Stomach (tissue), 9 donors: Measurements from ENCODE around the gene NPHP4. TPM values are rescaled to one million over a fixed set of nuclear protein-coding genes. Genes with fewer than 3 reads are reported as not detected.
A peak's percentile ranks its signal among the peaks of the same experiment; 100 is the strongest.

Source experiments
- DNase-seq, 2 donors: peaks; one replicate each; pipeline versions ENCODE4 v3.0.0 to v3.0.0-alpha.2; 2013 to 2019
- H3K27ac ChIP-seq, 5 donors: fragments of 200-600 bp in 4 of 5; sonication (generic) in 4 of 5; one replicate each; pipeline ENCODE4 v1.5.1; 2013 to 2019; ENCODE audit warnings: mild to moderate bottlenecking in 1 of 5, moderate library complexity in 1 of 5
- H3K27me3 ChIP-seq, 3 donors: fragments of 200-600 bp; sonication (generic); one replicate each; pipeline ENCODE4 v1.5.1; 2017 to 2019; ENCODE audit warnings: mixed run types in 1 of 3
- H3K36me3 ChIP-seq, 4 donors: fragments of 200-600 bp; sonication (generic); 1 replicate in 3 of 4; 2 replicates in 1 of 4; pipeline ENCODE4 v1.5.1; 2016 to 2019
- H3K4me1 ChIP-seq, 4 donors: fragments of 200-600 bp; sonication (generic); one replicate each; pipeline ENCODE4 v1.5.1; 2016 to 2019
- H3K4me3 ChIP-seq, 4 donors: fragments of 200-600 bp; sonication (generic) in 3 of 4; one replicate each; pipeline ENCODE4 v1.5.1; 2016 to 2019; ENCODE audit warnings: mild to moderate bottlenecking in 1 of 4
- H3K9me3 ChIP-seq, 4 donors: fragments of 200-600 bp; sonication (generic); one replicate each; pipeline ENCODE4 v1.5.1; 2016 to 2019
- CTCF ChIP-seq, 7 experiments: fragments of 450-650 bp in 4 of 7; fragments of 200-600 bp in 3 of 7; sonication (generic) in 3 of 7; IDR thresholded peaks; one replicate each; pipeline ENCODE4 v1.5.1; 2016 to 2019; ENCODE audit warnings: antibody characterized with exemption in 7 of 7, control low read depth in 2 of 7, mild to moderate bottlenecking in 1 of 7
- EP300 ChIP-seq: sonication (generic); formaldehyde crosslinking; IDR thresholded peaks from one replicate; pipeline ENCODE4 v1.6.1; 2017; ENCODE audit warnings: antibody characterized with exemption
- POLR2A ChIP-seq, 4 donors: fragments of 450-650 bp; IDR thresholded peaks; one replicate each; pipeline ENCODE4 v1.6.1; 2016; ENCODE audit warnings: antibody characterized with exemption in 4 of 4, control low read depth in 2 of 4, mild to moderate bottlenecking in 1 of 4, moderate library complexity in 1 of 4
- POLR2AphosphoS5 ChIP-seq, 3 donors: sonication (generic); formaldehyde crosslinking; IDR thresholded peaks; one replicate each; pipeline ENCODE4 v1.6.1; 2016; ENCODE audit warnings: antibody characterized with exemption in 3 of 3
- WGBS, 5 donors: extraction: QIAGEN DNeasy Blood & Tissue Kit in 3 of 5; methylation state at CpG; one replicate each; pipeline versions ENCODE4 v1.1.5 to v1.1.7; 2013 to 2018; 5-methylcytosine and 5-hydroxymethylcytosine counted together
- intact Hi-C: fragments of 100-400 bp; cut with DNase I; formaldehyde crosslinking; loops from one replicate; pipeline ENCODE4 v1.15.1; 2023; ENCODE audit warnings: low total_unique reads
- polyA plus RNA-seq, 3 donors: library from polyadenylated mRNA; stranded (reverse); fragments of 200-250 nt; gene quantifications; one replicate each; pipeline ENCODE4 v1.2.3, GENCODE V29; 2013
- total RNA-seq, 5 donors: library from RNA; depleted of rRNA; stranded (reverse); fragments of >200 nt; gene quantifications; one replicate each; pipeline versions ENCODE4 v1.1.0 to v1.2.3, GENCODE V29; 2014 to 2016
- donor health status: healthy with polysubstance abuse.
- donor health status: Bipolar disorder and iron deficiency.
- donor health status: healthy.

NPHP4 gene
- total and polyA plus RNA-seq, 8 donors = 1.9 to 29.7 (median 7.3) TPM

- 89 to 95% (median 91%) methylated on average over 11 to 12 of the region's 12 CpGs for WGBS, 5 donors
- Histone ChIP-seq H3K27me3 (no peaks in the 10 kb centered on the region), H3K27ac (no peak overlapping the region), H3K36me3 (peaks cover 0 to 43% (median 38%) of the 10 kb centered on the region in 4 donors), H3K4me3 (no peak overlapping the region), H3K9me3 (no peaks in the 10 kb centered on the region), H3K4me1 (no peaks in the 10 kb centered on the region)
- no peak for DNase-seq
- TF ChIP-seq POLR2AphosphoS5 (IDR thresholded peaks at IDR 0.05) (no peak), POLR2A (IDR thresholded peaks at IDR 0.05) (no peak), EP300 (no peak), CTCF (IDR thresholded peaks at IDR 0.05) (no peak)
- intact Hi-C loops = no loop called here
Observed at GRCh38 chr1:5889462-5889861, 102.8 kb downstream of the NPHP4 start.

- intact Hi-C loops = no loop called here
- TF ChIP-seq POLR2AphosphoS5 (IDR thresholded peaks at IDR 0.05) (no peak), POLR2A (IDR thresholded peaks at IDR 0.05) (no peak), CTCF (IDR thresholded peaks at IDR 0.05) (no peak)
- 84 to 95% (median 90%) methylated on average over 13 of the region's 13 CpGs for WGBS, 5 donors
- Histone ChIP-seq H3K4me3 (no peak overlapping the region), H3K27ac (no peak overlapping the region), H3K27me3 (no peaks in the 10 kb centered on the region), H3K36me3 (peaks cover 0 to 46% (median 40%) of the 10 kb centered on the region in 4 donors), H3K9me3 (no peaks in the 10 kb centered on the region), H3K4me1 (no peaks in the 10 kb centered on the region)
- peak in 1 of 2 donors; percentile 26 for DNase-seq
Observed at GRCh38 chr1:5888606-5889211, 103.5 kb downstream of the NPHP4 start.

- Histone ChIP-seq H3K4me1 (no peaks in the 10 kb centered on the region), H3K4me3 (no peak overlapping the region), H3K9me3 (no peaks in the 10 kb centered on the region), H3K27me3 (no peaks in the 10 kb centered on the region), H3K36me3 (peaks cover 0 to 53% (median 47%) of the 10 kb centered on the region in 4 donors), H3K27ac (no peak overlapping the region)
- DNase-seq = no peak
- intact Hi-C loops = no loop called here
- no peak for TF ChIP-seq CTCF (IDR thresholded peaks at IDR 0.05)
- TF ChIP-seq POLR2A (IDR thresholded peaks at IDR 0.05) = no peak
- no peak for TF ChIP-seq POLR2AphosphoS5 (IDR thresholded peaks at IDR 0.05)
- TF ChIP-seq EP300 = no peak
- WGBS, 5 donors = 89 to 94% (median 92%) methylated on average over 8 to 15 of the region's 15 CpGs
Observed at GRCh38 chr1:5887971-5888361, 104.3 kb downstream of the NPHP4 start.

GRCh38 chr1:5887349-5887970 is 104.8 kb downstream of the NPHP4 start:
- no peak overlapping the region for H3K27ac ChIP-seq
- H3K9me3 ChIP-seq = no peaks in the 10 kb centered on the region
- no peaks in the 10 kb centered on the region for H3K27me3 ChIP-seq
- intact Hi-C loops = no loop called here
- peaks cover 0 to 58% (median 51%) of the 10 kb centered on the region in 4 donors for H3K36me3 ChIP-seq
- H3K4me1 ChIP-seq = no peaks in the 10 kb centered on the region
- no peak overlapping the region for H3K4me3 ChIP-seq
- TF ChIP-seq POLR2AphosphoS5 (IDR thresholded peaks at IDR 0.05) = no peak
- no peak for TF ChIP-seq CTCF (IDR thresholded peaks at IDR 0.05)
- TF ChIP-seq EP300 = no peak
- no peak for TF ChIP-seq POLR2A (IDR thresholded peaks at IDR 0.05)
- DNase-seq = no peak
- 92 to 97% (median 94%) methylated on average over 19 to 23 of the region's 23 CpGs for WGBS, 5 donors
